Panc1 (cell line): ENCODE data around the gene DLGAP1. TPM values are rescaled to one million over a fixed set of nuclear protein-coding genes. Genes with fewer than 3 reads are reported as not detected.

ENCODE experiments used
- ATAC-seq: fragments of 200-7000 bp; cut with Tn5 transposase; 2 replicates; pipeline ENCODE4 v1.9.1; 2020; ENCODE audit warnings: mild to moderate bottlenecking, moderate library complexity
- BruUV-seq: library from RNA; stranded (reverse); fragments of 400-500 nt; replicated peaks from 2 replicates; lab custom pipeline; 2021; lab: Mats Ljungman, UMichigan
- CTCF ChIA-PET: fragments of 300-600 bp; sonication (Branson Sonifier 250); formaldehyde crosslinking; loops from one replicate; lab custom pipeline; 2022; ENCODE audit warnings: antibody characterized with exemption; lab: Charles Lee
- POLR2A ChIA-PET: fragments of 300-600 bp; sonication (Branson Sonifier 250); formaldehyde crosslinking; loops from one replicate; lab custom pipeline; 2022; ENCODE audit warnings: antibody characterized with exemption; lab: Charles Lee
- DNase-seq: peaks from one replicate; pipeline ENCODE4 v3.0.0-alpha.2; 2010; ENCODE audit warnings: low read depth, low spot score
- H3K27ac ChIP-seq: 2 replicates; pipeline ENCODE4 v1.5.1; 2011; ENCODE audit warnings: mild to moderate bottlenecking, low read length, inconsistent platforms
- H3K27me3 ChIP-seq: fragments of 200-500 bp; sonication (Bioruptor generic); 2 replicates; pipeline ENCODE4 v1.6.0; 2014; ENCODE audit warnings: low read length, inconsistent platforms; ENCODE audit not compliant: control insufficient read depth, insufficient read depth
- H3K36me3 ChIP-seq: fragments of 200-500 bp; sonication (Bioruptor generic); 2 replicates; pipeline ENCODE4 v1.5.1; 2014; ENCODE audit warnings: inconsistent platforms, mild to moderate bottlenecking, low read length, moderate library complexity; ENCODE audit not compliant: control insufficient read depth, insufficient read depth
- H3K4me1 ChIP-seq: 2 replicates; pipeline ENCODE4 v1.5.1; 2011; ENCODE audit warnings: inconsistent platforms, mild to moderate bottlenecking, low read length, moderate library complexity; ENCODE audit not compliant: control insufficient read depth, insufficient read depth
- H3K4me3 ChIP-seq, 2 experiments: 2 replicates each; pipeline ENCODE4 v1.5.1; 2011 to 2012; ENCODE audit warnings: low read depth in 2 of 2, low read length in 2 of 2, mild to moderate bottlenecking in 2 of 2, inconsistent platforms in 1 of 2, moderate library complexity in 1 of 2
- H3K9me3 ChIP-seq: fragments of 200-500 bp; sonication (Bioruptor generic); 2 replicates; pipeline ENCODE4 v1.5.1; 2014; ENCODE audit warnings: low read depth, mild to moderate bottlenecking, inconsistent platforms, low read length, moderate library complexity; ENCODE audit not compliant: control insufficient read depth, insufficient read depth
- POLR2AphosphoS5 ChIP-seq: IDR thresholded peaks from 2 replicates; pipeline ENCODE4 v1.6.1; 2012; ENCODE audit warnings: mild to moderate bottlenecking, low read depth, low read length, moderate library complexity
- REST ChIP-seq, 2 experiments: IDR thresholded peaks; 2 replicates each; pipeline ENCODE4 v1.6.1; 2011 to 2012; ENCODE audit warnings: low read depth in 2 of 2, control low read depth in 1 of 2, low read length in 1 of 2, mild to moderate bottlenecking in 1 of 2, moderate library complexity in 1 of 2; ENCODE audit not compliant: insufficient read depth in 1 of 2
- SIN3A ChIP-seq: IDR thresholded peaks from 2 replicates; pipeline ENCODE4 v1.6.1; 2012; ENCODE audit warnings: low read depth, mild to moderate bottlenecking, low read length, moderate library complexity, borderline replicate concordance; ENCODE audit not compliant: insufficient read depth
- TCF7L2 ChIP-seq: IDR thresholded peaks from 2 replicates; pipeline ENCODE4 v1.6.1; 2011; ENCODE audit warnings: mild to moderate bottlenecking, low read depth, low read length, inconsistent platforms
- in situ Hi-C: cut with HindIII; loops from 2 replicates; pipeline ENCODE4 v1.10.0; 2016; ENCODE audit warnings: low sequenced_read_pairs, low pct_unique_long_range_greater_than_20kb
- intact Hi-C: fragments of 100-400 bp; cut with micrococcal nuclease; formaldehyde crosslinking; loops from one replicate; pipeline ENCODE4 v1.10.0; 2022; ENCODE audit not compliant: unreplicated experiment
- total RNA-seq: library from RNA; stranded (reverse); gene quantifications from one replicate; pipeline ENCODE4 v1.2.1, GENCODE V29; 2021; ENCODE audit not compliant: unreplicated experiment
- TF ChIP-seq, protein P1 (sequence below): fragments of 450-650 bp; IDR thresholded peaks from 2 replicates; pipeline ENCODE4 v1.5.1; 2017; ENCODE audit warnings: mild to moderate bottlenecking

DLGAP1 gene
- total RNA-seq, 1 experiment from 2014 or later = 1.8 TPM

GRCh38 chr18:4084382-4084900 lies 370.7 kb downstream of the DLGAP1 start:
- POLR2A ChIA-PET = no interaction called here
- H3K36me3 ChIP-seq = no peaks in the 10 kb centered on the region
- no peak for ATAC-seq

DNA sequence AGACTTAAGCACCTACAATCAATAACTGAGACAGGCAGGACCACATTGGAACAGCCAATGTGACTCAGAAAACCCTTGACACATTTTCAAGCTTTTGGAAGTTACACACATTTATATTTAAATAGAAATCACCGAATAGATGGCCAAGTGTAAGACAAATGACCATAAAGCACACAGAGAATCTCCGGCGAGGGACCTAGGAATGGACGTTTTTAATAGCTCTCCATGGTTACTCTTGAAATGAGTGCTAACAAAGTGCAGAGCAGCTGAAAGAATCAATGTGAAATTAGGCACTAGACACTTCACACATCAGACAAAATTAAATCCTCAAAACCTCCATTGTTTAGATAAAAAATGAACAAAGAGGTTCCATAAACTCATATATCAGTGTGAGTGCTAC lies 376.9 kb downstream of the DLGAP1 start:
- CTCF ChIA-PET = no interaction called here
- Histone ChIP-seq H3K4me1 (no peaks in the 10 kb centered on the region), H3K36me3 (no peaks in the 10 kb centered on the region), H3K27ac (no peak overlapping the region), H3K4me3 (no peak overlapping the region), H3K9me3 (no peaks in the 10 kb centered on the region), H3K27me3 (no peaks in the 10 kb centered on the region; the same call in 1 of the 2 replicates)
- no TSS peak for BruUV-seq
- POLR2A ChIA-PET = no interaction called here
- in situ Hi-C loops (no loop called here), intact Hi-C loops (no loop called here)
- DNase-seq (no peak), ATAC-seq (no peak)
- TF ChIP-seq TCF7L2 (no peak), SIN3A (no peak)
- TF ChIP-seq, protein P1, sequence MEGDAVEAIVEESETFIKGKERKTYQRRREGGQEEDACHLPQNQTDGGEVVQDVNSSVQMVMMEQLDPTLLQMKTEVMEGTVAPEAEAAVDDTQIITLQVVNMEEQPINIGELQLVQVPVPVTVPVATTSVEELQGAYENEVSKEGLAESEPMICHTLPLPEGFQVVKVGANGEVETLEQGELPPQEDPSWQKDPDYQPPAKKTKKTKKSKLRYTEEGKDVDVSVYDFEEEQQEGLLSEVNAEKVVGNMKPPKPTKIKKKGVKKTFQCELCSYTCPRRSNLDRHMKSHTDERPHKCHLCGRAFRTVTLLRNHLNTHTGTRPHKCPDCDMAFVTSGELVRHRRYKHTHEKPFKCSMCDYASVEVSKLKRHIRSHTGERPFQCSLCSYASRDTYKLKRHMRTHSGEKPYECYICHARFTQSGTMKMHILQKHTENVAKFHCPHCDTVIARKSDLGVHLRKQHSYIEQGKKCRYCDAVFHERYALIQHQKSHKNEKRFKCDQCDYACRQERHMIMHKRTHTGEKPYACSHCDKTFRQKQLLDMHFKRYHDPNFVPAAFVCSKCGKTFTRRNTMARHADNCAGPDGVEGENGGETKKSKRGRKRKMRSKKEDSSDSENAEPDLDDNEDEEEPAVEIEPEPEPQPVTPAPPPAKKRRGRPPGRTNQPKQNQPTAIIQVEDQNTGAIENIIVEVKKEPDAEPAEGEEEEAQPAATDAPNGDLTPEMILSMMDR = no peak

More at GRCh38 chr18:4084382-4084900, 370.7 kb downstream of the DLGAP1 start:
- no peaks in the 10 kb centered on the region for H3K4me1 ChIP-seq
- no TSS peak for BruUV-seq
- no peak overlapping the region for H3K27ac ChIP-seq
- no peaks in the 10 kb centered on the region for H3K9me3 ChIP-seq
- H3K4me3 ChIP-seq = no peak overlapping the region
- in situ Hi-C loops = no loop called here
- TF ChIP-seq, protein P1 = no peak
- no peak for TF ChIP-seq POLR2AphosphoS5
- intact Hi-C loops = no loop called here
- H3K27me3 ChIP-seq = no peaks in the 10 kb centered on the region
- DNase-seq = no peak
- CTCF ChIA-PET = no interaction called here

DNA sequence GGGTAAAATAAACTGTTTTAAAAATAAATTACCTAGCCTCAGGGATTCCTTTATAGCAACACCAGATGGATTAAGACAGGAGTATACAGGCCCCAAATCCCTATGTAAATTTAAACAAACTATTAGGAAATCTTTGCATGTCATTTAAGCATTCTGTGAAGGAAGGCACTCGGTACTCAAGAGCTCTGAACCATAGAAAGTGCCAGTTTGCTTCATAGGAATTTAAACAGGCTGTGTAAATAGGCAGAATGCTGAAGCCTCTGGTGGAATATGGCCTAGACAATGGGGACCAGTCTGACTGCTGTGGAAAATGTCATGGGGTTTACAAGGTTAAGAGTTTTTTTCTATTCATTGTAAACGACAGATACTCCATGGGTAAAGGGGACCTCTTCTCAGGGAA lies 377.4 kb downstream of the DLGAP1 start:
- intact Hi-C loops = no loop called here
- no peak for ATAC-seq

More for the DNA sequence above, 377.4 kb downstream of the DLGAP1 start:
- Histone ChIP-seq H3K4me1 (no peaks in the 10 kb centered on the region), H3K27ac (no peak overlapping the region), H3K27me3 (no peaks in the 10 kb centered on the region; the same call in 1 of the 2 replicates), H3K36me3 (no peaks in the 10 kb centered on the region), H3K9me3 (no peaks in the 10 kb centered on the region), H3K4me3 (no peak overlapping the region)
- no peak for DNase-seq
- in situ Hi-C loops = no loop called here
- no TSS peak for BruUV-seq
- TF ChIP-seq, protein P1 = no peak
- TF ChIP-seq POLR2AphosphoS5 (no peak), REST (IDR thresholded peaks at IDR 0.05; ENCODE audit: insufficient read depth in 1 of 2, low read depth in 2 of 2, low read length in 1 of 2) (no peak), SIN3A (no peak), TCF7L2 (no peak)
- POLR2A ChIA-PET = no interaction called here
- CTCF ChIA-PET = no interaction called here
